Skeletal muscle cell (primary cell): ENCODE measurements around the gene MOCOS.

Experiments used
- DNase-seq: peaks from one replicate; pipeline ENCODE4 v3.0.0-alpha.2; 2010; ENCODE audit warnings: low read depth
- H3K4me3 ChIP-seq: 2 replicates; pipeline ENCODE4 v1.5.1; 2011; ENCODE audit warnings: low read depth, mild to moderate bottlenecking, control low read depth, low read length, moderate library complexity

MOCOS gene

DNA sequence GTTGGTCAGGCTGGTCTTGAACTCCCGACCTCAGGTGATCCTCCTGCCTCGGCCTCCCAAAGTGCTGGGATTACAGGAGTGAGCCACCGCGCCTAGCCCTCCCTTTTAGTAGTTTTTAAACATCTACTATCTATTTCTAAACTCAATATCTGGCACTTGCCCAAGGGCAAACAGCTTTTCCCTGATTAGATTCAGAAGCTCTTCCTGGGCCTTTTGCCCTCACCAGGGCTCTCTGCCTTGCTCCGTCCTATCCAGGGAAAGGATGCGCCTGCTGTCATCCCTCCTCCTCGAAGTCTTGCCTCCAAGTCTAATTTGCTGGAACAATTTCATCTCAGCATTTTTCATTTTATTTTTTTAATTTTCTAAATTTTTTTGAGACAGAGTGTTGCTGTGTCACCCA, 68.8 kb downstream of the MOCOS start:
- no peak overlapping the region for H3K4me3 ChIP-seq
- DNase-seq, result no peak

DNA sequence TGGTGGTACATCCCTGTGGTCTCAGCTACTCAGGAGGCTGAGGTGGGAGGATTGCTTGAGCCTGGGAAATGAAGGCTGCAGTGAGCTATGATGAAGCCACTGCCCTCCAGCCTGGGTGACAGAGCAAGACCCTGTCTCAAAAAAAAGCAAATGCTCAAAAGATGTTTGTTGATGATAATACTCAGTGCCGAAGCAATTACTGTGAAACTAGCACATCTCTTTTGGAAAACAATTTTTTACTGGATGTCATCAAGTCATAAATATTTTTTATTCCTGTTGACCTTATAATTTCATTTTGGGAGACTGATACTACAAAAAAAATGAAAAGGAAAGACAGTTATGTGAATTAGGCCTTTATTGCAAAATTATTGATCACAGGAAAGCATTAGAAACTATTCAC, 75.7 kb downstream of the MOCOS start:
- H3K4me3 ChIP-seq, result no peak overlapping the region
- DNase-seq, result no peak

DNA sequence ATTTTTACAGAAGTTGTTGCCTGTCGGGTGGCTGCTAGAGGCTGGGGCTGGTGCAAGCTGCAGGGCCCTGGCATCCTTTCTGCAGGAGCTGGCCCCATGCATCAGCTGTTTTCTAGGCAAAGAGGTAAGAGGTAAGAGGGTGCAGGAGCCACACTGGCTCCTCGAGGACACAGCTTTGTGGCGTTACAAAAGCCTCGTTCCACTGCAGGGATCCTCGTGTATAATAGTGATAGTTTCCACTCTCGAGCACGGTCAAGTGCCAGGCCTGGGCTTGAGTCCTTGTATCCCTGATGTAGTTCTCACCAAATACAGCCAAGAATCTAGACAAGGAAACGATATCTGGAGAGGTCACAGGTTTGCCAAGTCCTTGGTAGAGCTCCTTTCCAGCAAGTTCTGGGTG, 77.0 kb downstream of the MOCOS start:
- no peak for DNase-seq
- H3K4me3 ChIP-seq, result no peak overlapping the region

DNA sequence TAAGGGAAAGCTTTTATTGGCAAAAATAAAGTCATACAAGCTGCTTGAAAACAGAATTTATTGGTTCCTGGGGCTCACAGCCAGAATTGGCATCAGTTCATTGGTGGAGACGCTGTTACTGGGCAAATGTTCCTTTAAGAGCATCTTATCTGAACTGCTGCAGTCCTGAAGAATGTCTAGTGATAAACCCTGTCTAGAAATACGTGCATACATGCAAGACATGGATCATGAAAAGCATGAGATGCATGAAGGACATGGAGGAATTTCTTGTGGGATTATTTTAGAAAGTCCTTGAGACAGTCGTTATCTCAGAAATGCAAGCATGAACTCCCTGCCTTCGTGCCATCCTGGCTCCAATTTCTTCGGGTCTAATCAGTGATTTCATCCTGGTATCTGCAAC, 77.7 kb downstream of the MOCOS start:
- H3K4me3 ChIP-seq, result no peak overlapping the region
- DNase-seq, result no peak

DNA sequence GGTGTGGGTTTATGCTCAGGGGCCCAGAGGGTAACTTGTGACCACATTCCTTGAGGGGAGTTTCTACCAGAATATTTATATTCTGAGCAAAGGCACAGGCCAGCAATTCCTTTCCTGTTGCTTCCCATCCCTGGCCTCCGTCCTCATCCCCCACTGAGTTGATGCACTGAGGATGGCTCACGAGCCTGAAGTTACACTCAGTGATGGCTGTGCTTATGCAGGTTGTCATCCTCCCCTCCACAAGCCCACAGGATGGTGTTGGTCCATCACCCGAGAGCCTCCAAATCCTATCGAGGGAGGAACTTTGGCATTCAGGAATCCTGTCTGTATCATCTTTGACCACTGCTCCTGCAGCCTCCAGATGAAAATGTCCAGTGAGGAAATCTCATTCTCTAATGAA, 81.9 kb downstream of the MOCOS start:
- no peak for DNase-seq
- no peak overlapping the region for H3K4me3 ChIP-seq

DNA sequence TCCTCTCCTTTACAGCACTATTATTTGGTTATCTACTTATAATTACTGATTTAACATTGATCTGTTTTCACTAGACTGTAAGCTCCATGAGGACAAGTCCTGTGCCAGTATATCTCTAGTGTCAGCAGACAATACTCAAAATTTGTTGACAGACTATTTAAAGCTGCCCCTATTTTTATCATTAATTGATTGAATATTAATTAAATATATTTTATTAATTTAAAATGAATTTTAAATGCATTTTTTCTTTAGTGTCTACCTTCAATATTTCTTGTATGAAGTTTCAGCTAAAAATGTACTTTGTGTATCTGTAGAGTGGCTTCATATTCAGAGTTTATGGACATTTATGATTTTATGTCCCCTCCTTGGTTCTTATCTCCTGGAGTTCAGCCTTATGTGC, 83.9 kb downstream of the MOCOS start:
- H3K4me3 ChIP-seq, result no peak overlapping the region
- DNase-seq, result no peak

DNA sequence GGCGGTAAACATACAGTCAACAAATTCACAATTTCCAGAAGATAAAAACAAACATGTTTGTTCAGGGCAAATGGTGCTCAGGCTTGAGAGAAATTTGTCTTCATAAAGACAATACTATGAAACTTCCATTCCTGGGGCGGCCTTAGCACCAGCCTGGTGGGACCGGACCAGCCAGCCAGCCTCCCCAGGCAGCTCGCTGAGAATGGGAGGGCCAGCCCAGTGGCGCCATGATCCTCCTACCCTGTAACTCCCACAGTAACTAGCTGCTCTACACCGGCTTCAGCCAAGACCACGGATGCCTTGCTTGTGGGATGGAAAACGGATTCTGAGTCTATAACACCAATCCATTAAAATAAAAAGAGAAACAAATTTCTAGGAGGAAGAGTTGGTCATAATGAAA, 86.0 kb downstream of the MOCOS start:
- no peak overlapping the region for H3K4me3 ChIP-seq
- no peak for DNase-seq

DNA sequence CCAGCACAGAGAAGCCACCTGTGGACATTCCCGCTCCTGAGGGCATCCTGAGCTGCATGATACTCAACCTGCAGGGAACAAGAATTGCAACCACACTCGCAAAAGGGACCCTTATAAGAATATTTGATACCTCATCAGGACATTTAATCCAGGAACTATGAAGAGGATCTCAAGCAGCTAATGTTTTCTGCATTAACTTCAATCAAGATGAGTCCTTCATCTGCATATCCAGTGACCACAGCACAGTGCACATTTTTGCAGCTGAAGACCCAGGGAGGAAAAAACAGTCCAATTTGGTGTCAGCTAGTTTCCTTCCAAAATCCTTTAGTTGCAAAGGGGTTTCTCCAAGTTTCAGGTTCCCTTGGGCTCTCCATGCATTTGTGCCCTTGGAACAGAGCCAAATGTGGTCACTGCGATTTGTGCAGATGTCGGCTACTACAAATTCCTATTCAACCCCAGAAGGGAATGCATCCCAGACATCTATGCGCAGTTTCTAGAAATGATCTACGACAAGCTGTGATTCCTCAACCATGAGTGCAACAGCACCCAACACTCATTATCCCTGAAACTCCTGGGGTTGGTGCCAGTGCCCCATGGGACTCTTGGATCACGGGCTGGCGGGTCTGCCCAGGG, 86.9 kb downstream of the MOCOS start:
- no peak overlapping the region for H3K4me3 ChIP-seq
- DNase-seq, result no peak

DNA sequence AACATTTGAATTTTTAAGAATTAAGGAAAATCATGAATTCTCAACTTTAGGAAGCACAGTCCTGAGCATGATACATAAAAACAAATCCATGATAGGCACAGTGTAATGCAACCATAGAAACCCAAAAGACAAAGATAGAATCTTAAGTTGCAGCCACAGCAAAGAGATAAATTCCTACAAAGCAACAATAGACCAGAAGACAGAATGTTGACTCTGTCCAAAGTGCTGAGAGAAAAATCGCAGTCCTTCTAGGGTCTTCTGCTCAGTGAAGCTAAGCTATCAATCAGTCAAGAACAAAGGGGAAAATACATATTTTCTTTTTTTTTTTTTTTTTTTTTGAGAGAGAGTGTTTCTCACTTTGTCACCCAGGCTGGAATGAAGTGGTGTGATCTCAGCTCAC, 88.3 kb downstream of the MOCOS start:
- no peak for DNase-seq
- no peak overlapping the region for H3K4me3 ChIP-seq

DNA sequence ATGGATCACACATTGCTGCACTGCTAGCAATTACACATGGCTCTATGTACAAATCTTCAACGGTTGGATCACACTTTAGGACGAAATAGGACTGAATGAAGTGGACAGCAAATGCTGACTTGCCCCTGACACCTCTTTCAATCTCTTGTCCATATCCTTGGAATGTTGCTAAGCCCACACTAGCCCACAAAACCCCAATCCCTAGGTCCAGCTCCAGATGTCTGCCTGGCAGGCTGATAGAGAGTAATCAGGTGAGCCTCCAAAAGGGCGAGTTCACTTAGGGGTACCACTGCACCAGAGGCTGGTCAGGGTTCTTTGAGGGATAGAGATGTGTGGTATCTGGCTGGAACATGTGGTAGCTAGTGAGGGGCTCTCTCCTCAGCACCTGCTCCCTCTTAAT, 91.7 kb downstream of the MOCOS start:
- H3K4me3 ChIP-seq, result no peak overlapping the region
- DNase-seq, result no peak

DNA sequence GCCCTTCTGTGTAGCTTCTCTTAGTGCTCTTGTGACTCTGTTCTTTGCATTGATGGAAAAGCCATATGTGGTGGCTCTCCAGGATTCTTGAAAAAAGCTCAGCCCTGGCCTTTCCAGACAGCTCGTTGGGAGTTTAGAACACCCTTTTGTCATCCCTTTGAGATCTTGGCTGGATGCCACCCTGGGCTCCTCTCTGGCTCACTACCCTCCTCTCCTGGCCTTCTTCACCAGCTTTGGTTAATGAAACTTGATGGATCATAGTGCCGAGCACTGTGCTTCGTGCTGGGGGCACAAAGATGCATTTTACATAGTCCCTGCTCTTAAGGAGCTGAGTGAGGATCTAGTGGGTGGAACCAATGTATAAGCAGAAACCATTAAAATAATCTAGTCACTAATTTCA, 94.6 kb downstream of the MOCOS start:
- DNase-seq, result no peak
- no peak overlapping the region for H3K4me3 ChIP-seq

DNA sequence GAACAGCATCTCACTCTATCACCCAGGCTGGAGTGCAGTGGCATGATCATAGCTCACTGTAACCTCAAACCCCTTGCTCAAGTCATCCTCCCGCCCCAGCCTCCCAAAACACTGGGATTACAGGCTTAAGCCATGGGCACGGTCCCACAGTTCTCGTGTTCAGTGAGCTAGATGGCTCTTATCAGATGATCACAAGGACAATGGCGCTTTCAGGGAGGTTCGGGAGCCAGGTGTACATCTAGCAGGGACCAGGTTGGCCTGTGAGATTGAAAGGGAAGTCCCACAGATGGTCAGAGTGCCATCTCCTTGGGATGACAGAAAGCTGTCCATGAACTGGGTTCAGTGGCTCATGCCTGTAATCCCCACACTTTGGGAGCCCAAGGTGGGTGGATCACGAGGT, 96.2 kb downstream of the MOCOS start:
- H3K4me3 ChIP-seq, result no peak overlapping the region
- no peak for DNase-seq

DNA sequence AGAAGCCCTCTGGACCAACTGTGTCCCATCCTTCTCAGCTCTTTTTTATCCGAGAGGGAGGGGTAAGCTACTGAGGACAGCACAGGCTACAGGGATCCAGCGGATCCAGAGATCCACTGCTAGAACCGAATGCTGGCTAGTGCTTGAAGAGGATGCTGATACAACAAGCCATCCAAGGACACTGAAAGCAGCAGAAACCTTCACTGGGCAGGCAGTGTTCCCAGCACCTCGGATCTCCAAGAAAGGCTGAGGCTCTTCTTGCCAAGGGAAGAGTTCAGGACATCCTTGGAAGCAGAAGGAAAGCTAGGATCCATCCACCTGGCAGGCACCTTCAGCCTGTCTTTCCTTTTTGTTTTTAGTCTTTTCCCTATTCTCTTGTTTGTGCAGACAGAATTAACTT, 97.0 kb downstream of the MOCOS start:
- DNase-seq, result no peak

DNA sequence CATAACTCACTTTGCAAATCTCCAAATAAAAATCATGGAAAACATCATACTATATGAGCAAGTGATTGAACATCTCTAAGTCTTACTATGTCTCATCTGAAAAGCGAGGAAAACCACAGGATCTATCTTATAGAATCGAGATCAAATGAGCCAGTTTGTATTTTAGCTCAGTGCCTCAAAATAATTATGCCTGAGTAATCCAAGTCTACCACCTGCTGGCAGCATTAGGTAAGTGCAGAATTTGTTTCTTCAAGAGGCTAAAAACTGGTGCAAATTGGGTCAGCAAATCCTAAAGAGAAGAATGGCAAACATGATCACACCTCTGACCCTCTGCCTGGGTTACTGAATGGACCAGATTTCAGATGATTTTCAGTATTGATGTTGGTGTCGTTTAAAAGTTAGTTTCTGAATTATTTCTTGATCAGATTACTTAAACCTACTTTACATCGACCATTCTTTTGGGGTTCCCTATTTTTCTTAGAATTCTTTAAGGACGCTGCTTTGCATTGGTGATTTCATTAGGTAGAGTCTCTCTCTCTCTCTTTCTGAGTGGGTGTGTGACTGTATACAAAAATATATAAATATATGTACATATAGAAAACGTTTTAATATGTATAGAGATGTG, 97.5 kb downstream of the MOCOS start:
- no peak for DNase-seq
- H3K4me3 ChIP-seq, result no peak overlapping the region

More for the DNA sequence above, 97.0 kb downstream of the MOCOS start:
- H3K4me3 ChIP-seq, result no peak overlapping the region

DNA sequence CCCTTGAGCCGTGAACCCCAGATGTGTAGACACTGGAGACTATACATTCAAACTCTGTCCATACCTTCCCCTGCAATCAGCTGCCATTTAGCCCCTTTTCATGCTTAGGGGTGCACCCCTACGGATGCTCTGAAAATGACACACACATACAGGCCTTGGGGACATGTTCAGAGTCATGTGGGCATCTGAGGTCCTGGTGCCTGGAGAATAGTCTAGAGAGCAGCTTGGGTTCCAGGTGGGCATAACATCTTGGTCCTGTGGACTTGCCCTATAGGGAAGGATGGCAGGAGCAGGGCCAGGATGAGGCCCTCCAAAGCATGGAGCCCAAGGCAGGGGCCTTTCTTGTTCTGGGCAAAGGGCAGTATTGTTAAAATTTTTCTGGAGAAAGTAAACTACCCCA, 100.4 kb downstream of the MOCOS start:
- H3K4me3 ChIP-seq, result no peak overlapping the region
- no peak for DNase-seq

DNA sequence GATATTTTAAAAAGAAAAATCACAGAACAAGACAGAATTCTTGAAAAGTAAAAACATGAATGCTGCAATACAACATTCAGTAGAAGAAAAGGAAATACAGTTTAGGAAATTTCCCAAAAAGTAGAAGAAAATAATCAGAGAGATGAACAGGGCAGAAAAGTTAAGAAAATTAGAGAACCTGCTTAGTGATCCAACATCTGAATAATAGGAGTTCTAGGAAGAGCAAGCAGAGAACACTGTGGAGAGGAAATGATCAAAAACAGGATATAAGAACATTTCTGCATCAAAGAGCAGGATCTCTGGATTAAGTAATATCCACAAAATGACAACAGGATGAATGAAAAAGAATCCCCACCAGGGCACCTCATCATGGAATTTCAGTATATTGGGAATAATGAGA, 101.4 kb downstream of the MOCOS start:
- DNase-seq, result no peak
- no peak overlapping the region for H3K4me3 ChIP-seq

DNA sequence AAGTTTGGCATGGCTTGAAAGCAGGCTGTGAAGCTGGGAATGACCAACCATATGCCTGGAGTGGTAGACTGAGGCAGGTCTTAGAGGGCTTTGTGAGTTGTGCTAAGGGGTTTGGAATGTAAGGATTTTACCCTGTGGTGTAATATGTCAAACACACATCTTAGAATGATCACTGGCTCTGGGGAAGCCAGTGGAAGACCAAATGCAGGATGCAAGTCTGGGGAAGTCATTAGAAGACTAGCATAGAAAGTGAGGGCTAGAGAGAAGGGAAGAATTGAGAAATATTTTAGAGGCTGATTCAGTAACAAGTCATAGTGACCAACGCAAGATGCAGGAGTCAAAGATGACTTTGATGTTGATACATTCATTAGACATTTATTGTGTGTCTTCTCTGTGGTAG, 106.7 kb downstream of the MOCOS start:
- H3K4me3 ChIP-seq, result no peak overlapping the region
- DNase-seq, result no peak

DNA sequence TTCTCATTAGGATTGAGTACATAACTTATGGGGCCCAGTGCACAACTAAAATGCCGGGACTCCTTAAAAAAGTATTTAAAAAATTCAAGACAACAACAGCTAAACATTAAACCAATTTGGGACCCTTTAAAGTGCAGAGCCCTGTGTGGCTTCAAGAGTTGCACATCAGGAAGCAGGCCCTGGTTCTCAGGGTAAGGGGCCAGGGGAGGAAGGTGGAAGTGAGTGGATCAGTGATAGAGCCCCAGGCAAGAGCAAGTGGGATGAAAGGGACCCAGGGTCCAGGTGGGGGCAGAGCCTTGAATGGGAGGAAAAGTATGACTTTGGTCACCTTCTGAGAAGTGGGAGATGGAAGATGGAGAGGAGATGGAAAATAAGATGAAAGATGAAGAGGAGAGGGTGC, 107.9 kb downstream of the MOCOS start:
- H3K4me3 ChIP-seq, result no peak overlapping the region
- no peak for DNase-seq

DNA sequence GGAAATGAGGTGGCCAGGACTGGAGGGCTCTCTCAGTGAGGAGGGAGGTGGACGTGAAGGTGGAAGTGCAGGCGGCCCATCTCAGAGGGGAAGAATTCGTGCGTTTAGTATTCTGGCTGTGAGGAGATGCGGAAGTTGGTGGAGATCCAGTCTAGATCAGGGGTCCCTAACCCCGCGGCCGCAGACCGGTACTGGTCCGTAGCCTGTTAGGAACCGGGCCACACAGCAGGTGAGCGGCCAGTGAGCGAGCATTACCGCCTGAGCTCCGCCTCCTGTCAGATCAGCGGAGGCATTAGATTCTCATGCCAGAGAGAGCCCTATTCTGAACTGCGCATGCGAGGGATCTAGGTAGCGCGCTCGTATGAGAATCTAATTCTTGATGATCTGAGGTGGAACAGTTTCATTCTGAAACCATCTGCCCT, 108.6 kb downstream of the MOCOS start:
- no peak overlapping the region for H3K4me3 ChIP-seq
- no peak for DNase-seq

DNA sequence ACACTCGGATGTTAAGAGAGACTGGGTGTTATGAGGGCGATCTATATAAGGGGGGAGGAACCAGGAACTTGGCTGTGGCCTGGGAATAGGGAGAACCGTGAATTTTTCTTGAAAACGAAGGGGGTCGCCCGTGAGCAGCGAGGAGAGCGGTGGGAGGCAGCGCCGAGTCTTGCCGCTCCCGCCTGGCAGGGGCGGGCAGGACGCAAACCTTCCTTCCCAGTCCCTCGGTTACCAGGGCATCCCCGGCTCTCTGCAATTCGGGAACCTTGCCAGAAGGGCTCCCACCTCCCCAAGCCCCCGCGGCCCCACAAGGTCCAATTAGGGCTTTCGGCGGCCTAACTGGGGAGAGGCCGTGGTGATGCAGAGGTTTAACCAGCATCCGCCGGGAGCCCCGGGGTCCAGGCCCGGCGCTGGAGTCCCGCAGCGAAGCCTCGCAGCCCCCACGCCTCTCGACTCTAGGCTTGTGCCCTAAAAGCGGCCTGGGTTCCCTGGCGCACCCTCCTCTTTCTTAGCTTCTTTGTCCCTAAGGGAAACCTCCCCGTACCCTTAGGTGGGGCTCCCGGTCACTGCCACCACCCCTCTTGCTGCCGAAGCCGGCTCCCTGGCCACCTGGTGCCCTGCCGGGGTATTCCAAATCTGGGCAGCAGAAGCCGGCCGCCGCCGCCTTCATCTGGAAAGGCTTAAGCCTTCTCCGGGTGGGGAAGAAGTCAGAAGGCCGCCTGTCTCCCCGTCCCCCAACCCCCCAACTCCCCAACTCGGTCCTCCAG, 109.5 kb downstream of the MOCOS start:
- peak; percentile 56 for DNase-seq
- H3K4me3 ChIP-seq, result peak overlapping the region; percentile 62
